ENCODE data around the gene ADGRG6.

The ADGRG6 gene

GRCh38 chr6:142411145-142411544, 109.3 kb downstream of the ADGRG6 start:
- no peak overlapping the region for H3K27ac ChIP-seq (ENCODE audit: insufficient read depth in 1 of 2, low read depth in 1 of 2, low read length in 2 of 2, poor library complexity in 1 of 2, severe bottlenecking in 2 of 2)
- H3K27me3 ChIP-seq (replicated peaks in 2 of 5; ENCODE audit: control insufficient read depth in 4 of 5, insufficient read depth in 5 of 5, low read length in 4 of 5) = no peaks in the 10 kb centered on the region
- H3K4me3 ChIP-seq (ENCODE audit: control insufficient read depth in 1 of 7, extremely low read depth in 1 of 7, insufficient read depth in 4 of 7, low read depth in 2 of 7, low read length in 6 of 7) = no peak overlapping the region
- H3K4me1 ChIP-seq (ENCODE audit: control extremely low read depth in 1 of 4, control insufficient read depth in 4 of 4, insufficient read depth in 4 of 4, low read length in 3 of 4) = peaks cover 0 to under 1% (median 0%) of the 10 kb centered on the region in 4 experiments
- DNase-seq = no peak
- CTCF ChIA-PET = interaction anchor here (2.1 kb wide), 1 partner anchor 255 kb away, joined by 4 read pairs; no protein-coding TSS in a partner anchor
- H3K36me3 ChIP-seq (ENCODE audit: control insufficient read depth in 4 of 4, insufficient read depth in 4 of 4, low read length in 3 of 4) = peaks cover 0 to 78% (median 13%) of the 10 kb centered on the region in 4 experiments
- H3K9me3 ChIP-seq (ENCODE audit: control extremely low read depth in 1 of 5, control insufficient read depth in 4 of 5, insufficient read depth in 2 of 5, low read depth in 1 of 5, low read length in 4 of 5) = no peaks in the 10 kb centered on the region
- POLR2A ChIA-PET = no interaction called here
- 80% methylated on average over 1 of the region's 2 CpGs for WGBS (ENCODE audit: insufficient coverage)

GRCh38 chr6:142412241-142412640, 110.4 kb downstream of the ADGRG6 start:
- POLR2A ChIA-PET = no interaction called here
- H3K36me3 ChIP-seq (ENCODE audit: control insufficient read depth in 4 of 4, insufficient read depth in 4 of 4, low read length in 3 of 4) = peaks cover 0 to 82% (median 16%) of the 10 kb centered on the region in 4 experiments
- H3K9me3 ChIP-seq (ENCODE audit: control extremely low read depth in 1 of 5, control insufficient read depth in 4 of 5, insufficient read depth in 2 of 5, low read depth in 1 of 5, low read length in 4 of 5) = no peaks in the 10 kb centered on the region
- peaks cover 0 to 3% (median 0%) of the 10 kb centered on the region in 4 experiments for H3K4me1 ChIP-seq (ENCODE audit: control extremely low read depth in 1 of 4, control insufficient read depth in 4 of 4, insufficient read depth in 4 of 4, low read length in 3 of 4)
- DNase-seq = no peak
- no peak overlapping the region for H3K27ac ChIP-seq (ENCODE audit: insufficient read depth in 1 of 2, low read depth in 1 of 2, low read length in 2 of 2, poor library complexity in 1 of 2, severe bottlenecking in 2 of 2)
- no peaks in the 10 kb centered on the region for H3K27me3 ChIP-seq (replicated peaks in 2 of 5; ENCODE audit: control insufficient read depth in 4 of 5, insufficient read depth in 5 of 5, low read length in 4 of 5)
- WGBS (ENCODE audit: insufficient coverage) = no CpG with 5 or more reads among the region's 2 CpGs
- H3K4me3 ChIP-seq (ENCODE audit: control insufficient read depth in 1 of 7, extremely low read depth in 1 of 7, insufficient read depth in 4 of 7, low read depth in 2 of 7, low read length in 6 of 7) = no peak overlapping the region
- CTCF ChIA-PET = no interaction called here

GRCh38 chr6:142412658-142413057, 110.9 kb downstream of the ADGRG6 start:
- POLR2A ChIA-PET = no interaction called here
- Histone ChIP-seq H3K4me3 (ENCODE audit: control insufficient read depth in 1 of 7, extremely low read depth in 1 of 7, insufficient read depth in 4 of 7, low read depth in 2 of 7, low read length in 6 of 7) (no peak overlapping the region), H3K36me3 (ENCODE audit: control insufficient read depth in 4 of 4, insufficient read depth in 4 of 4, low read length in 3 of 4) (peaks cover 0 to 82% (median 19%) of the 10 kb centered on the region in 4 experiments), H3K9me3 (ENCODE audit: control extremely low read depth in 1 of 5, control insufficient read depth in 4 of 5, insufficient read depth in 2 of 5, low read depth in 1 of 5, low read length in 4 of 5) (no peaks in the 10 kb centered on the region), H3K27me3 (replicated peaks in 2 of 5; ENCODE audit: control insufficient read depth in 4 of 5, insufficient read depth in 5 of 5, low read length in 4 of 5) (no peaks in the 10 kb centered on the region), H3K4me1 (ENCODE audit: control extremely low read depth in 1 of 4, control insufficient read depth in 4 of 4, insufficient read depth in 4 of 4, low read length in 3 of 4) (peaks cover 0 to 3% (median 0%) of the 10 kb centered on the region in 4 experiments), H3K27ac (ENCODE audit: insufficient read depth in 1 of 2, low read depth in 1 of 2, low read length in 2 of 2, poor library complexity in 1 of 2, severe bottlenecking in 2 of 2) (no peak overlapping the region)
- CTCF ChIA-PET = no interaction called here
- no CpG with 5 or more reads among the region's 2 CpGs for WGBS (ENCODE audit: insufficient coverage)
- DNase-seq = no peak

- Histone ChIP-seq H3K4me1 (ENCODE audit: control extremely low read depth in 1 of 4, control insufficient read depth in 4 of 4, insufficient read depth in 4 of 4, low read length in 3 of 4) (peaks cover 0 to 3% (median 0%) of the 10 kb centered on the region in 4 experiments), H3K9me3 (ENCODE audit: control extremely low read depth in 1 of 5, control insufficient read depth in 4 of 5, insufficient read depth in 2 of 5, low read depth in 1 of 5, low read length in 4 of 5) (no peaks in the 10 kb centered on the region), H3K4me3 (ENCODE audit: control insufficient read depth in 1 of 7, extremely low read depth in 1 of 7, insufficient read depth in 4 of 7, low read depth in 2 of 7, low read length in 6 of 7) (no peak overlapping the region), H3K27me3 (replicated peaks in 2 of 5; ENCODE audit: control insufficient read depth in 4 of 5, insufficient read depth in 5 of 5, low read length in 4 of 5) (no peaks in the 10 kb centered on the region), H3K27ac (ENCODE audit: insufficient read depth in 1 of 2, low read depth in 1 of 2, low read length in 2 of 2, poor library complexity in 1 of 2, severe bottlenecking in 2 of 2) (no peak overlapping the region), H3K36me3 (ENCODE audit: control insufficient read depth in 4 of 4, insufficient read depth in 4 of 4, low read length in 3 of 4) (peaks cover 0 to 83% (median 21%) of the 10 kb centered on the region in 4 experiments)
- ChIA-PET POLR2A (no interaction called here), CTCF (no interaction called here)
- DNase-seq = no peak
These were observed 111.3 kb downstream of the ADGRG6 start for GRCh38 chr6:142413111-142413510.

- POLR2A ChIA-PET = no interaction called here
- no peak overlapping the region for H3K4me3 ChIP-seq (ENCODE audit: control insufficient read depth in 1 of 7, extremely low read depth in 1 of 7, insufficient read depth in 4 of 7, low read depth in 2 of 7, low read length in 6 of 7)
These were observed 112.8 kb downstream of the ADGRG6 start for GRCh38 chr6:142414462-142415250.

GRCh38 chr6:142416179-142416578, 114.4 kb downstream of the ADGRG6 start:
- H3K27ac ChIP-seq (ENCODE audit: insufficient read depth in 1 of 2, low read depth in 1 of 2, low read length in 2 of 2, poor library complexity in 1 of 2, severe bottlenecking in 2 of 2) = no peak overlapping the region

More at GRCh38 chr6:142414462-142415250, 112.8 kb downstream of the ADGRG6 start:
- H3K4me1 ChIP-seq (ENCODE audit: control extremely low read depth in 1 of 4, control insufficient read depth in 4 of 4, insufficient read depth in 4 of 4, low read length in 3 of 4) = peaks cover 0 to 3% (median 0%) of the 10 kb centered on the region in 4 experiments
- peaks cover 0 to 81% (median 22%) of the 10 kb centered on the region in 4 experiments for H3K36me3 ChIP-seq (ENCODE audit: control insufficient read depth in 4 of 4, insufficient read depth in 4 of 4, low read length in 3 of 4)
- CTCF ChIA-PET = interaction anchor here (1.4 kb wide), 1 partner anchor 11 kb away, joined by 3 read pairs; no protein-coding TSS in a partner anchor
- H3K27ac ChIP-seq (ENCODE audit: insufficient read depth in 1 of 2, low read depth in 1 of 2, low read length in 2 of 2, poor library complexity in 1 of 2, severe bottlenecking in 2 of 2) = no peak overlapping the region
- DNase-seq = no peak
- no peaks in the 10 kb centered on the region for H3K27me3 ChIP-seq (replicated peaks in 2 of 5; ENCODE audit: control insufficient read depth in 4 of 5, insufficient read depth in 5 of 5, low read length in 4 of 5)
- WGBS (ENCODE audit: insufficient coverage) = 100% methylated on average over 2 of the region's 8 CpGs
- no peaks in the 10 kb centered on the region for H3K9me3 ChIP-seq (ENCODE audit: control extremely low read depth in 1 of 5, control insufficient read depth in 4 of 5, insufficient read depth in 2 of 5, low read depth in 1 of 5, low read length in 4 of 5)

GRCh38 chr6:142416686-142417085, 114.9 kb downstream of the ADGRG6 start:
- POLR2A ChIA-PET = no interaction called here
- CTCF ChIA-PET = no interaction called here
- no peak for DNase-seq
- H3K27ac ChIP-seq (ENCODE audit: insufficient read depth in 1 of 2, low read depth in 1 of 2, low read length in 2 of 2, poor library complexity in 1 of 2, severe bottlenecking in 2 of 2) = no peak overlapping the region
- H3K4me3 ChIP-seq (ENCODE audit: control insufficient read depth in 1 of 7, extremely low read depth in 1 of 7, insufficient read depth in 4 of 7, low read depth in 2 of 7, low read length in 6 of 7) = no peak overlapping the region
- H3K9me3 ChIP-seq (ENCODE audit: control extremely low read depth in 1 of 5, control insufficient read depth in 4 of 5, insufficient read depth in 2 of 5, low read depth in 1 of 5, low read length in 4 of 5) = peaks cover 0 to 1% (median 0%) of the 10 kb centered on the region in 5 experiments
- H3K27me3 ChIP-seq (replicated peaks in 2 of 5; ENCODE audit: control insufficient read depth in 4 of 5, insufficient read depth in 5 of 5, low read length in 4 of 5) = no peaks in the 10 kb centered on the region
- H3K4me1 ChIP-seq (ENCODE audit: control extremely low read depth in 1 of 4, control insufficient read depth in 4 of 4, insufficient read depth in 4 of 4, low read length in 3 of 4) = peaks cover 0 to 3% (median 0%) of the 10 kb centered on the region in 4 experiments
- peaks cover 0 to 83% (median 19%) of the 10 kb centered on the region in 4 experiments for H3K36me3 ChIP-seq (ENCODE audit: control insufficient read depth in 4 of 4, insufficient read depth in 4 of 4, low read length in 3 of 4)

More at GRCh38 chr6:142416179-142416578, 114.4 kb downstream of the ADGRG6 start:
- H3K27me3 ChIP-seq (replicated peaks in 2 of 5; ENCODE audit: control insufficient read depth in 4 of 5, insufficient read depth in 5 of 5, low read length in 4 of 5) = no peaks in the 10 kb centered on the region
- WGBS (ENCODE audit: insufficient coverage) = 67% methylated on average over 3 of the region's 3 CpGs
- no peak for DNase-seq
- H3K9me3 ChIP-seq (ENCODE audit: control extremely low read depth in 1 of 5, control insufficient read depth in 4 of 5, insufficient read depth in 2 of 5, low read depth in 1 of 5, low read length in 4 of 5) = no peaks in the 10 kb centered on the region
- H3K4me1 ChIP-seq (ENCODE audit: control extremely low read depth in 1 of 4, control insufficient read depth in 4 of 4, insufficient read depth in 4 of 4, low read length in 3 of 4) = peaks cover 0 to 3% (median 0%) of the 10 kb centered on the region in 4 experiments
- ChIA-PET CTCF (no interaction called here), POLR2A (no interaction called here)
- H3K4me3 ChIP-seq (ENCODE audit: control insufficient read depth in 1 of 7, extremely low read depth in 1 of 7, insufficient read depth in 4 of 7, low read depth in 2 of 7, low read length in 6 of 7) = no peak overlapping the region
- H3K36me3 ChIP-seq (ENCODE audit: control insufficient read depth in 4 of 4, insufficient read depth in 4 of 4, low read length in 3 of 4) = peaks cover 0 to 81% (median 21%) of the 10 kb centered on the region in 4 experiments

Data from common myeloid progenitor, CD34-positive (primary cell).